HG03103 (cell line): ENCODE measurements around the gene ARHGAP28.

ENCODE experiments used
- ATAC-seq: cut with Tn5 transposase; IDR thresholded peaks from one replicate; pipeline ENCODE4 v1.9.1; 2021; ENCODE audit warnings: low read depth; ENCODE audit not compliant: unreplicated experiment

Gene ARHGAP28

DNA sequence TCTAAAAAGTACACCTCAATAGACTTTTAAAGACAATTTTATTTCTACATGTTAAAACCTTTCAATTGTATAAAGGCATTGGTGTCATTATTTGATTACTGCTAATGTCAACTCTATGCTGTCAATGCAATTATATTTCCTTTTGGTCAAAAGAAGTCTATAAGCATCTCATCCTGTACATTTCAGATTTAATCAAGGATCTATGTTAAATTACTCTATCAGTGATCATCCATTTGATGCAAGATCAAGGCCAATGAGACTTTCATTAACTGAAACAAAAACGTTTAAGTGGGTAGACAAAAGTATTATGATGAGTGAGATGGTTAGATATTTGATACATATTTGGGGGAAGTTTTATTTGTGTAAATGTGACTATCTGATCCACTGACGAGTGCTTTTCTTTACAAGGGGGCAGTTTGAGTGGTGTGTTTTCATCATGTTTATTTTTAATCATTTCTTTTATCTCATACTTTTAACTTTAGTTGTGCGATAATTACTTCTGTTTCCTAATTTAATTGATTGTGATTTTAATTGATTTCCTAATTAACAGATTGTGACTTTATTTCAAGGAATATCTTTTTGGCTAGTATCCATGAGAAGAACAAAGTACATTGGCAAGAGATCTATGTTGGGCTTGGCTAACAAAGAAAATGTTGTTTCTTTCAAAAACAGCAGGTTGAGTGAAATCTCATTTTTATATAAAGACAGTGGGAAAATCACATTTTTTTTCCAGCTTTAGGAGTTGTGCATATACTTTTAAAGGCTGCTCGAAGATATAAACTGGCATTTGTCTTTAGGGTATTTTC is 1.1 kb downstream of the ARHGAP28 start:
- no peak for ATAC-seq

DNA sequence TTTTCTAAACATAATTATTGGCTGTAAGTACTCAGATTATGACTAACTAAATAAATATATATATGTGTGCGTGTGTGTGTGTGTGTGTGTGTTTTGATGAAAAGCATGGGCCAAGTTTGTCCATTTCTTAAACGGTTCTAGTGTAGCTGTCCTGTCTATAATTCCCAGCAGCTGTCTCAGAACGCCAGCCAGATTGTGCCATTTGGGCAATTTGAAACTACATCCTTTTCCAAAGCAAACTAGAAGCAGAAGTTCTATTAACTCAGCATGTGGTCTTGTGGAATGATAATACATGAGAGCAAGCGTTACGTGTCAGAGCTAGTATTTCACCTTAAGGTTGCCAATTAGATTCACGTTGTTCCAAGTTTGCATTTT is 1.7 kb downstream of the ARHGAP28 start:
- no peak for ATAC-seq

DNA sequence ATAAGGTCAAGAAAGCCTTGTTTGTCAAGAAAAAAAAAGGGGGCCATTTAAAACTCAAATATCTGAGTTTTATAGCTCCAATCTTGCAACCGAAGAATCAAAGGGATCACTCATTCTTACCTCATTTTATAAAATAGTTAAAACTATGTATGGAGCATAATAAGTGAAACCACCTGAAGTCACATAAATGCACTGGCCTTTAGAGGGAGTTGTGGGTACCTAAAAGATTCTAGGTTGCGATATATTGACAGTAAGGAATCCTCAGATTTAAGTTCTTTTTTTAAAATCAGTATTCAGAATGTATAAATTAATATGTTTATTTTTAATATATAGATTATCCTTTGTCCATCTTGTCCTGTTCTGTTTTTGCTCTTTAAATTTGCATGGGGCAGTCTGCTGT is 3.4 kb downstream of the ARHGAP28 start:
- ATAC-seq = no peak

DNA sequence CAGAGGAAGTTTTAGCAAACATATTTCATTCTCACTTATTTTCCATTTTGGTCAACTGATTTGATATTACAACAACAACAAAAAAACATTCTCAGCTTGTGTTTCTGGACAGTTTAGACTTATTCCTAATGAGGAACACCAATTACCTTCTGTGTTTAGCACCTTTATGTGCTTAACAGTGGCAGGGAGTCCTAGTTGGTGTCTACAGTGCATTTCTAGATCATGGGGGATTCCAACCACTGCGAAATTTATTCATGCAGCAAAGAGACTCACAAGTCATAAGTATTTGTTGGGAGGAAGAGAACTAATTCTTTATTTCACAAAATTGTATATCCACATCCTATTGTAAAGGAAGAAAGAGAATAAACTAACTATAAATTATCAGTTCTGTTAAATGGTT is 4.2 kb downstream of the ARHGAP28 start:
- ATAC-seq = no peak

DNA sequence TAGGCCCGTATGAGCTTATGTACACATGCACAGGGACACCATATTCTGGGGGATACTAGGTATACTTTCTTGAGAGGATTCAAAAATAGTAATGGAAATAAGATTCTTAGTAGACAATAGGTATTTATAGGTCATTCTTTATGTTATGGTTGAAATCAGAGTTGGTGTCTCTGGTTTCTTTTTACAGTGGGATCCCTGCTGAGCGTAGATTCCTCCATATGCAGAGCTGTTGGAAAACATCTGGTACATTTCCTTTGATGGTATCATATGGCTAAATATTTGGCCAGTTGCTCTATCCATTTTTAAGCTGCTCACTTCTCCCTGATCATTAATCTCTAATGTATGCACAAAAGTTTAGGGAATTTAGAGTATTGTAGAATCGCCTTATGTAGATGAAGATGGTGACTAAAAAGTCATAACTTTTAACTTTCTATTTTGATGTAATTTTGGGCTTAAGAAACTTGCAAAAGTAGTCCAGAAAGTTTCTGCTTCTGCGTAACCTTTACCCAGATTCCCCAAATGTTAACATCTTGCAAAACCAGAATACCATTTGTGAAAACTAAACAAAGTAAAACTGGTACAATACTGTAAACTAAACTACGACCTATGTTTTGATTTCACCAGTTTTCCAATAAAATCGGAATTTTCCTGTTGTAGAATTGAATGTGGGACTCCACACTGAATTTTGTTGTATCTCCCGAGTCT is 5.4 kb downstream of the ARHGAP28 start:
- ATAC-seq = no peak

DNA sequence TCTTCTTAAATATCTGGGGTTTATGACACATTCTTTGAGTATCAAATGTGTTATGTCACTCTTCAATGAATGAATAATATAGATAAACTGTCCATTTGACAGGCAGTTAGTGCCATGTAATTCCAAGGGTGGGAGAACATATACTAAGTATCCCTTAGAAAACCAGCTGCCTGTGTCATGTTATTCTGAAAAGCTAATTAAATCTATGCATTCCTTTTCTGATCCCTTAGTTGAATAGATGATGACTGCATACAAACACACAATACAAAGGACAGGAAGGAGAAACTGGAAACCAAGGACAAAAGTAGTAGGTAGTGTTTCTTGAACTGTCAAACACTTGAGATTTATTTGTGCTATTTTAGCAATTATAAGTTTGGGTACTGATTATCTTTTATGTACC is 8.3 kb downstream of the ARHGAP28 start:
- no peak for ATAC-seq

DNA sequence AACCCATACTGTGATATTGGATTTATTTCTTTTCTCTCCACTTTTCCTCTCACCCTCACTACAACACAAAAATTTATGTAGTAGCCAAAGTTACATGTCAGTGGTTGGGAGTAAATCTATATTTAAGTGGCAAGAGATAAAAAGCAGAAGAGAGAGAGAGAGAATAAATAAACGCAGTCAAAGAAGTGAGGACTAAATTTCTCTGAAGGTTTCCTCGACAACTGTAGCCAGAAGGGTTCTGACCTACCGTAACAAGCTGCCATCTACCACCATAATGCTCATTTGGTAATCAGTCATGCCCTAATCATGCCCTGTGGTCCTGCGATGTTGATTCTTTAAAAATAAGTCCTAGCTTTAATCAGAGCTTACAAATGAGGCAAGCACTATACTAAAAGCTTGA is 9.1 kb downstream of the ARHGAP28 start:
- no peak for ATAC-seq

DNA sequence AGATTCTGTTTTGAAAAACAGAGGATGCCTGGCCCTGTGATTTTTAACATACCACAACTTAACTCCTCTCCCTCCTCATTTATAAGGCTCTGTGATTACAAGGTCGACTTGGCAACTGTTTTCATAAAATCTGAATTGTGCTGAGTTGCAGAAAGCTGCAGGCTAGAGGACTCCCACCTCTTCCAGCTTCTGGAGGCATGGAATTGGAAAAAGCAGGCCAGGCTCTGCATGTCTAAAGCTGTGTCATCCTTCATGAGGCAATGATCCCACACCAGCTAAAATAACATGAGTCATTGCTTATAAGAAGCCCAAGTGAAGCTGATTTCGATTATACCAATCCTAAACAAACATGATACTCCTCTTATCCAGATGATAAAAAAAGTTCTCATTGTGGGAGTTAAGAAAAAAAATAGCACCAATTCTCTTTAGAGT is 11.7 kb downstream of the ARHGAP28 start:
- ATAC-seq = no peak

DNA sequence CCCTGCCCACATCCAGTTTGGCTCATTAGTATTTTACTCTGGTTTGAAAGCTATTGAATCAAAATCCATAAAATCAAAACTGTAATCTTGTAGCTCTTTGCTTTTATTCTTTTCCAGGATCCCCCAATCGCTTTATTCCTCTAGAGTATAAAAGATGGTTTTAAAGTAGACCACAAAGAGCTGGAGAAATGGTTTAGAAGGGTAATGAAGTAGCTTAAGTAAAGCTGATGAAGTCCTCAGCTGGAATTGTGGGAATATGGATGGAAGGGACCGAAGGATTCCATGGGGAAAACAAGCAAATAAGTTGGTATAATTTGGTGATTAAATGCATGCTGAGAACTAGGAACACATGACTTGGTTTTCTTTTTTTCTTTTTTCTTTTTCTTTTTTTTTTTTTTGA is 12.3 kb downstream of the ARHGAP28 start:
- ATAC-seq = no peak

DNA sequence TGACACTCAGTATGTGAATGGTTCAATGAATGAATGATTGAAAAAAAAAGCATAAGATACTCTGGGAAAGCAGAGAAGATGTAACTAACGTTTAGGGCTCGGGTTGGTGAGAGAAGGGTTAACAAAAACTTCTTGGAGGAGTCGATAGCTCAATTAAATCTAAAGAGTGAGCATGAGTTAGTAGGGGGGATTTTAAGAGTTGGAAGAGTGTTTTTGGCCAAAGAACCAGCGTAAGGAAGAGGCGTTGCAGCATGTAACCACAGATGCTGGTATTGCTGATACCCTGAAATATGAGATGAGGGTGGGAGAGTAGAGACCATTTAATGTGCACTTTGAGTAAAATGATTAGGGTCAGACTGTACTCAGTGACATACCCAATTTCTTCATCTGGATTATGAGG is 14.5 kb downstream of the ARHGAP28 start:
- ATAC-seq = no peak

DNA sequence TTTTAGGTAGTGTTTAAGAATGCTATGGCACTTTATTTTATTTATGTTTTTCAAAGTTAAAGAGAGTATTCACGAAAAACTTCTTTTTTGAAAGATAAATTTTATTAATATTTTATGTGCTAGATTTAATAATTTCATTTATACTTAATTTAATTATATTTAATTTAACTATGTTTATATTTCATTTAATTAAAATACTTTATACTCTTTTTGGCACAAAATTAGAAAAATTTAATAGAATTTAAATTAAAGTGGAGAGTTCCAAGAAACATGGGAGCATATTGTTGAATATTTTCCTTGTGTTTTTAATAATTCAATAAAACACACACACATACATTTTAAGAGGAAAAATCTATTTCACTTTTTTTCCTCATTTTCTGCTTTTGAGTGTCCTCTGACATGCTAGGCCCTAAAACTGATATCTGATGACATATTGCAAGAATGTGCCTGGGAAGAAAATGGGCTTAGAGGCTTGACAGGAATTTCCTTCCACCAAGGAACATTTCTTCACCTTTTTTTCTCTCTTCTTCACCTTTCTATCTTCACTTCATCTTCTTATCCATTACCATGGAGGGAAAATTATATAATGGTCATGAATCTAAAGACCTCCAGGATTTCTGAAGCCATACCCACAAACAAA is 15.4 kb downstream of the ARHGAP28 start:
- no peak for ATAC-seq

DNA sequence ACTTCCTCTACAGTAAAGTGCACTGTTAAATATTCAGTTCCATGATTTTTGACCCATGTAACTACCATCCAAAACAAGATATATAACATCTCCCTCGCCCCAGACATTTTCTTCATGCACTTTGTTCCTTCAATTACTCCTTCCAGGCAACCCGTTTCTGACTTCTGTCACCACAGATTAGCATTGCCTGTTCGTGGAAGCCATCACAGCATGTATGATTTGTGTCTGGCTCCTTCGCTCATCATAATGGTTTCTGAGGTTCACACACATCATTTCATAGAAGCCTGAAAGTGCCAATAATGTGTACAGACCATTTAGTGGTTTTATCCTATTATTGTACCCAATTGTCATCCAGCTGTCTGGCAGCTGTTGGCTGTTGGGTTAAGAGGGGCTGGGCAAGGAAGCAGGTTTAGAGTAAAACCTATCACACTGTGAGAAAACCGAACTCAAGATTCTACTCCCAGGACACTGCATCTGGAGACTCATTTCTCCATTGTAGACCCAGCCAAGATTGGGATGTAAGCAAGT is 16.1 kb downstream of the ARHGAP28 start:
- ATAC-seq = no peak

DNA sequence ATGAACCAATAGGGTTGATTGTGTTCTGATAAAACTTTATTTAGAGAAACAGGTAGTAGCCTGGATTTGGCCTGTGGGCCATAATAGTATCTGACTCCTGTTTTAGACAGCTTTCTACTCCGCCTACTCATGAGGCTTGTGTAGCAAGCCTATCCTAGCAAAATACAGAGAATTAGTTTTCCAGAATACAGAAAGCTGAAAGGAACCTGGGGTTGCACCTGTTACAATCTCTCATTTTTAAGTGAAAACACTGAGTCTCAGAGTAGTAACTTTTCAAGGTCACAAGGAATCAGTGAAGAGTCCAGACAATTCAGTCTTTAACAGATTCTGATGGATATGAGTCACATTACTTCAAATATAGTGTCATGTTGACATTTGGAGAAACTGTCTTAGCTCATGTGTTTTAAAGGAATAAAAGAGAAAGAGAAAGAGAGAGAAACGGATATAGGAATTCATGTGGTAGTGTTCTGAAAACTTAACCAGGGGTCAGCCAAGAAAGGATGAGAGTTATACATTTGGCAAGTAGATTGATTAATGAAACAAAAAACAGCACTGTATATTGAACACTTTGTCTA is 17.0 kb downstream of the ARHGAP28 start:
- ATAC-seq = no peak

DNA sequence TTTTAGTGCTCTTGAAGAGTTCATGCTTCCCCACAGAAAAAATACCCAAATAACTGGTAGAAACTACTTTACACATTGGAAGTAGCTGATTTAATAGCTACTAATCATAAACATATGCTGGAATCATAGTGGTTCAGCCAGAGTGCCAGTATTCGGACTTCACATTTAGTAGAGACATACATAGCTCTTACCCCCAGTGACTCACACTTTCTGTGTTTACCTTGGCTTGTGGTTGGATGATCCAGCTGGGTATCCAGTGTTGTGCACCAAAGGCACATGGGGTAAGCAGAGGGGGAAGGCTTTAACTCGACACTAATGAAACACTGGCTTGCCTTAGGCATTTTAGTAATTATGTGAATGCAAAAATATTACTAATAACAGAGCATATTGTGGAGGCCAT is 18.1 kb downstream of the ARHGAP28 start:
- no peak for ATAC-seq

DNA sequence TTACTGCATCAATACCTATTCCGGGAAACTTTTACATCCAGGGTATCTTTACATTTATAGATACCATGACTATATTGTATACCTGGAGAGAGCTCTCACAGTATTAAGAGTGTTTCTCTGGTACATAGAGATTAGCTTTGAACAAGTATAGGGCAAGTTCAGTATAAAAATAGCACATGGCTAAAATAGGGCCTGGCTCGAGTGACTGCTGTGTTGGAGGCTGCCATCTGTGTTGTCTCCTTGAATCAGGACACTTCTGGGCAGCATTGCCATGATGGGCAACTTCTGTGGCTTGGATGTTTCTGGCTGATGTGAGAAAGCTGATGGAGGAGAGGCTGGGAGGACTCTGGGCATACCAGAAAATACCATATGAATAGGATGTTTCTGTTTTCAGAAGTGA is 18.7 kb downstream of the ARHGAP28 start:
- ATAC-seq = no peak

DNA sequence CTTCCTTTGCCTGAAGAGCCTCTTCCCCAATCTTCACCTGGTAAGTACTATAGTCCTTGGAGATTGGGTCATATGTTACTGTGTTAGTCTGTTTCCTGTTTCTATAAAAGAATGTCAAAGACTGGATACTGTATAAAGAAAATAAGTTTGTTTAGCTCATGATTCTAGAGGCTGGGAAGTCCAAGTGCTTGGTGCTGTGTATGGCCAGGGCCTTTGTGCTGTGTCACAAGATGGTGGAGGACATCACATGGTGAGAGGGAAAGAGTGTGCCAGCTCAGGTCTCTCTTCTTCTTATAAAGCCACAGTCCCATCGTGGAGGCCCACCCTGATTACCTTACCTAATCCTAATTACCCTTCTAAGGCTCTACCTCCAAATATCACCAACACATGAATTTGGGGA is 20.9 kb downstream of the ARHGAP28 start:
- ATAC-seq = no peak

DNA sequence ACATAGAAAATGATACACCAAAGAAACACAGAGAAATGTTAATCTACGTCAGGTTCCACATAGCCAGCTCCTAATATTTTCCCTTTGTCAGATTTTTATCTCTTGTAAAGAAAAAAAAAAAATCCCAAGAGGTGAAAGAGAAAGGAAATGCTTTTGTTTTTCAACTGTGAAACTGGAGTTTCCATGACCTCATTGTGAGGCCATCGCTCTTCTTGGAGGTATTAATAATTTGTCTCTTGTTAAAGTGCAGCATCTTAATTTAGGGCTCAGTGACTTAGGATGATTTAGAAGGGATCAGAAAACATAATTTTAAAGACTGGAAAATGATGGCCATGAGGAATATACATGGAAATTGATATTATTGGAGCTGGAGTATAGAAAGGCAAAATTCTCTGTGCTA is 21.7 kb downstream of the ARHGAP28 start:
- ATAC-seq = no peak

DNA sequence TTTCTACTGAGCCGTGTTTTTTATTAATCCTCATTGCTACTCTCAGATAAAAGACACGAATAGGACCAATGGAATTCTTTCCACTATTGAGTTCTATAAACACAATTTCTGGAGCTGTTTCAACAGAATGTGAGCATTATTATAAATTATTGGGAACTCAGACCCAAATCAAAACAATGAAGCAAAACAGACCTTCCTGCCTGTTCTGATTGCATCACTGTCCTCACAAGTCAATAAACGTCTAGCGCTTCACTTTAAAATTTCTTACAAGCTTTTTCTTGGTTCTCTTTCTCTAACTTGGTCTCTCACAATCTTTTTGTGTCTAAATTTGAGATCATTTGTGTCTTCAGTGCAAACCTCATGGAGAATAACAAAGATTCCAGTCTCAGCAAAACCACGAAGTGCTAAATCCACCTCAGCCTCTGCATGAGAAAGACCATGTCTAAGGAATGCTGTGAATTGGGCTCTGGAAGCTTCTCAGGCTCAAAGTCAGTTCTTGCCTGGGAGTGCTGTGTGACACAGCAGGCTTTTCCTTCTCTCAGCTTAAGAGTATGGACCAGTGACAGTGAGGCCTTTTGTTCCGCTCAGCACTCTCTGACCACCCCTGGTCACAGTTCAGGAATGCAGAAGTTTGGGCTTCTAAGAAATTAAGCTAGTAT is 22.8 kb downstream of the ARHGAP28 start:
- ATAC-seq = no peak

DNA sequence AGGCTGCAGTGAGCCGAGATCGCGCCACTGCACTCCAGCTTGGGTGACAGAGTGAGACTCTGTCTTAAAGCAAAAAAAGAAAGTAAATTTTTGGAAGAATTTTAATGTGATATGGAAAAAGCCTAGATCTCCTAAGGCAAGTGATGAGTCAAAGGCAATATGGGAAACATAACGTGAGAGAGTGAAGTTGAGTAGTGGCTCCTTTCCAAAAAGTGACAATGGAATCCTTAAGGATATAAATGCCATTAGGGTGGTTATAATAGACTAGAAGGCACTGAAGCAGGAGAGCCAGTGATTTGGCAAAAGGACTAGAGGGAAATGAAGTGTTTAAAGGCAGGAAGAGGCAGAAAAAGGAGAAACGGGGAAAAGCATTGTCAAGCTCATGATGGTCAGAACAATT is 25.6 kb downstream of the ARHGAP28 start:
- ATAC-seq = no peak

DNA sequence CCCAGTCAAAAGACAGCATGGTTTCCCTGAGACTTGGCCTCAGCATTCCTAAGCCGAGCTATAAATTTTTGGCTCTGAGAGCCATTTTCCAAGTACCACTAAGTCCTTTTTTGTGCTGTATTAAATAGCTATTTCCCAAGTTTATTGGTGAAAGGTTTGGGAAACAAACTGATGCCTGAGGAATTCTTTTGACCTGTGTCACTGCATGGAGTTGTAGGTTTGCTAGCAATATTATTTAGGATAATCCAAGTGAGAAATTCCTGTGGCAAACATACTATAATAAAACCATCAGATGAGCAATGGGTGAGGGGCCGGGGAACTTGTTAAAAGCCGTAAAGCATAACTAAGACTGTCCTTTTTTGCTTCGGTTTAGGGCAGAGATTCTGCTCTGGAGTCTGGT is 28.4 kb downstream of the ARHGAP28 start:
- ATAC-seq = no peak

DNA sequence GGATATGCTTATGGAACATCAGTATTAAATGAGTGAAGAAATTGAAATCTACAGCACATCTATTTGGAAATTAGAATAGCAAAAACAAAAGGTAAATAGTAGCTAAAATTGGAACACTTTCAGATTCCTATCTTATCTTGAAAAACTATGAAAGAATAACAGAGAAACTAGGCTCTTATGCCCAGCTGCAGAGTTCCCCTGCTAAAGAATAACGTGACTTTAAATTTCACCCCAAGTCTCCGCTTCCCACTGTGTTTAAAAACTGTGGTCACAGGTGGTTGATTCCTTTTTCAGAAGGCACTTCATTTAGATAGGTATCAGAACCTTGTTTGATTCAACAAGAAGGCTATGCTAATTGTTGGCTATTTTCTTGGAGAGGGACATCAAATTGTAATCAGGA is 30.1 kb downstream of the ARHGAP28 start:
- no peak for ATAC-seq
